A549 treated with CpdA at 1 μM for 4 hours (cell line): Measurements from ENCODE around the gene SAE1. TPM values are rescaled to one million over a fixed set of nuclear protein-coding genes. Genes with fewer than 3 reads are reported as not detected.

ENCODE experiments used
- total RNA-seq: library from RNA; stranded (reverse); fragments of 200-300 nt; extraction: Qiagen RNA extraction; gene quantifications from 5 replicates; pipeline ENCODE4 v1.2.3, GENCODE V29; 2022; ENCODE audit warnings: low read depth

The SAE1 gene
- 197 to 234 TPM (median 214 TPM) in 5 replicates for total RNA-seq

DNA sequence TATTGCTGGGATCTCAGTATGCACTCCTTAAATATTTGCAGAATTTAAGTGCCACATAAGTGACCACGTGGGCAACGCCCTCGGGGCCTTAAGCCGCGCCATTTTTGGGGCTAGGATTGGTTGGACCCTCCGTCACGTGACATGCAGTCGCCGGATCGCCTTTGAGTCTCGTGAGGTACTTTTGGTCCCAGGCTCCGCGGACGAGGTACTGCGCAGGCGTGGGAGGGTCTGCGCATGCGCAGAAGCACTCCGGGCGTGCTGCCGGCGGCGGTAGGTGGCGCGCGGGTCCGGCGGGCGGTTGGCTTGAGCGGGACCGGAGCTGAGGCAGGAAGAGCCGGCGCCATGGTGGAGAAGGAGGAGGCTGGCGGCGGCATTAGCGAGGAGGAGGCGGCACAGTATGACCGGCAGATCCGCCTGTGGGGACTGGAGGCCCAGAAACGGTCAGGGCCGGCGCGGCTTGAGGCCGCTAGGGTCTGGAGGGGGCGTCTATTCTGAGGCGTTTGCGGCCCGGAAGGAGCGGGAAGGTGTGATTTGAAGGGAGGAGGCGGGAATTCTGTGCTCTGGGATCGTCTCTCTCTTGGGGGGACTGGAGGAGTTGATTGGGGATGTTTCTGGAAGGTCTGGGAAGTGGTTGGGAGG is at the start of gene SAE1:
Gene SAE1, plus strand, starts transcription at position 247 of the 639 bp plus-strand sequence. Its CDS starts 96 bp downstream, at position 343.

DNA sequence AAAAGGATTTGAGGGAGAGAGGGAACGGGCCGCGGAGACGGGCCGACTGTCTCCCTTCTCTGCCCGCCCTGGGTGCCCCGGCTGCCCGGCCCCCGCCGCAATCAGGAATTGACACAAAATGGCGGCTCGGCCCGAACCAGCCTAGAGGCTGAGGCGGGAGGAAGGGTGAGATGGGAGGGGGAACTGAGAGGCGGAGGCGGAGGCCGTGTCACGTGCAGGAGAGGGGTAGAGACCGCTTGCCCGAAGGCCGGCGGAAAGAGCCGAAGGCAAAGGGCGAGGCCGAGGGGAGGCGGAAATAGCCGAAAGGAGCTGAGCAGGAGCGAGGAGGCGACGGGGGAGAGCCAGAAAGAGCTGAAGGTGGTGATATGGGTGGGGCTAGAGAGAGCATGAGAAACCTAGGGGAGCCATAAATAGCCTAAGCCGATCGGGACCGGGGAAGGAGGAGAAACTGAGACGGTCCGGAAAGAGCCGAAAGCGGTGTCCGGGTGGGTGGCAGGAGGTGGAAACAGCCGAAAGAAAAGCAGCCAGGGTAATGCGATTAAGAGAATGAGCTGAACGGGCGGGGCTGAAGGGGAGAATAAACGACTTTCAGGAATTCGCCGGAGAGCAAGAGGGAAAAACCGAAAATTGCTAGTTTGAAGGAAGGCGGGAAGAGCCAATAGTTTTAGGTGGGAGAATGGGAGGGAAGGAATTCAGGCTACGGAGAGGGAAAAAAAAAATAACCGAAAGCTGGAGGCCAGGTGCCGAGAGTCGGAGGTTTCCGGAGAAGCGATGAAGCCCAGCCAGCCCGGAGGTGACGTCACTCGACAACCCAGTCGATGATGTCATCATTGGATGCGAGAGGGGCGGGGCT is 17.4 kb upstream of the SAE1 start, which contains the start of gene ZC3H4:
Gene ZC3H4, minus strand, starts transcription at position 780 of the 853 bp plus-strand sequence. CDS start 1,192 bp downstream, outside the sequence.

DNA sequence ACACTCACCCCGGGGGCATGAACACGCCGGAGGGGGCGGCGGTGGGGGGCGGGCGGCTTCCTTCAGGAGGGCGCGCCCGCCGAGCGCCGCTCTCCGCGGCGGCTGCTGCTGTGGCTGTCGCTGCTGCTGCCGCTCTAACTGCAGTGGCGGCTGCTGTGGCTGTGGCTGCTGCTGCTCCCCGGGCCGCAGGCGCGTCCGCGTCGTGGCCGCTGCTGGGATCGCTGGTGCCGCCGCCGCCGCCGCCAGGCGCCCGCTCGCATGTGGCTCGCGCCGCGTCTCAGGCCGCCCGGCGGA is 100.2 kb downstream of the SAE1 start, which contains the start of gene BBC3:
Gene BBC3, minus strand, starts transcription at position 279 of the 294 bp plus-strand sequence. CDS start 2,768 bp downstream, outside the sequence.

DNA sequence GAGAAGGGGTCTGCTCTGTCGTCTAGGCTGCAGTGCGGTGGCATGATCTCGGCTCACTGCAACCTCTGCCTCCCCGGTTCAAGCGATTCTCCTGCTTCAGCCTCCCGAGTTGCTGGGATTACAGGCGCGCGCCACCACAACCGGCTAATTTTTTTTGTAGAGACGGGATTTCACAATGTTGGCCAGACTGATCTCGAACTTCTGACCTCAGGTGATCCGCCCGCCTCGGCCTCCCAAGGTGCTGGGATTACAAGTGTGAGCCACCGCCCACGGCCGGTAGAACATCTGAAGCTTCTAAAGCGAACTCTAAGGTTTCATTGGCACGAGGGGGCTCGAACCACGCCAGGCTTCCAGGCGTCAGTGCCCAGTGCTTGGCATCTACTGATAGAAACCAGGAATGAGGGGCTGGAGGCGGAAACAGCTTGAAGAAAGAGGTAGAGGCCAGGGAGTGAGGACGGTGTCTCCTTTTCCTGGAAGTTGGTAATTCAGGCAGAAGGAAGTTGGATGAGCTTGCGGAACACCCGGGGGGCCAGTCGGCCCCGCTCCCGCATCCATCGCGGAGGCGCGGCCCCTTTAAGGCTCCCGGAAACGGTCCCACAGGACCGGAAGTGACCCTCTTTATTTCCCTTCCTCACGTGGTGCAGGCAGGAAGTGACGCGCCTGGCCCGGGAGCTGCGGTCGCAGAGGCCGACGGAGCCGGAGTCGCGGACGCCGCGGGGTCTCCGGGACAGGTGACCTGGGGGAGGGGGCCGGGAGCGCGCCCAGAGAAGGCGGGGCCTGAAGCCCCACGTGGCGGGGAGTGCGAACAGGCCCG is 125.5 kb downstream of the SAE1 start, which contains the start of gene CCDC9:
Gene CCDC9, plus strand, starts transcription at position 647 of the 814 bp plus-strand sequence. CDS start 1,876 bp downstream, outside the sequence.

Other genes starting within 250 kb of the SAE1 start
- 5.6 to 8.0 TPM (median 6.0 TPM) in 5 replicates for gene NPAS1, start 111.0 kb upstream of the SAE1 start, total RNA-seq
- gene TMEM160, start 82.2 kb upstream of the SAE1 start, total RNA-seq: 30.1 to 87.8 TPM (median 74.5 TPM) in 5 replicates
- 17.4 to 22.8 TPM (median 20.3 TPM) in 5 replicates for gene ZC3H4, start 17.1 kb upstream of the SAE1 start, total RNA-seq
- gene BBC3, start 100.4 kb downstream of the SAE1 start, total RNA-seq: 19.6 to 33.8 TPM (median 30.8 TPM) in 5 replicates
- gene CCDC9, start 125.7 kb downstream of the SAE1 start, total RNA-seq: 22.8 to 25.2 TPM (median 24.8 TPM) in 5 replicates
- 5.0 to 10.3 TPM (median 9.9 TPM) in 5 replicates for gene INAFM1, start 144.1 kb downstream of the SAE1 start, total RNA-seq
- gene C5AR1, start 179.0 kb downstream of the SAE1 start, total RNA-seq: 0.85 to 2.0 TPM (median 1.6 TPM) in 5 replicates
- gene C5AR2, start 201.3 kb downstream of the SAE1 start, total RNA-seq: 0.52 to 1.2 TPM (median 0.86 TPM) in 5 replicates
- gene DHX34, start 218.5 kb downstream of the SAE1 start, total RNA-seq: 25.9 to 37.1 TPM (median 34.8 TPM) in 5 replicates